Jurkat, Clone E6-1 (cell line): Measurements from ENCODE around the gene ADAMTSL3. TPM values are rescaled to one million over a fixed set of nuclear protein-coding genes. Genes with fewer than 3 reads are reported as not detected.

ENCODE experiments used
- DNase-seq: peaks from one replicate; pipeline ENCODE4 v3.0.0-alpha.2; 2011; ENCODE audit warnings: low read depth, low spot score
- H3K4me3 ChIP-seq: 2 replicates; pipeline ENCODE4 v1.5.1; 2011; ENCODE audit warnings: mild to moderate bottlenecking, low read length, control low read depth, moderate library complexity
- polyA plus RNA-seq: library from polyadenylated mRNA; unstranded; fragments of >200 nt; gene quantifications from one replicate; pipeline ENCODE4 v1.2.1, GENCODE V29; 2012; ENCODE audit warnings: missing spikeins; ENCODE audit not compliant: insufficient read length, insufficient read depth

Gene ADAMTSL3, protein sequence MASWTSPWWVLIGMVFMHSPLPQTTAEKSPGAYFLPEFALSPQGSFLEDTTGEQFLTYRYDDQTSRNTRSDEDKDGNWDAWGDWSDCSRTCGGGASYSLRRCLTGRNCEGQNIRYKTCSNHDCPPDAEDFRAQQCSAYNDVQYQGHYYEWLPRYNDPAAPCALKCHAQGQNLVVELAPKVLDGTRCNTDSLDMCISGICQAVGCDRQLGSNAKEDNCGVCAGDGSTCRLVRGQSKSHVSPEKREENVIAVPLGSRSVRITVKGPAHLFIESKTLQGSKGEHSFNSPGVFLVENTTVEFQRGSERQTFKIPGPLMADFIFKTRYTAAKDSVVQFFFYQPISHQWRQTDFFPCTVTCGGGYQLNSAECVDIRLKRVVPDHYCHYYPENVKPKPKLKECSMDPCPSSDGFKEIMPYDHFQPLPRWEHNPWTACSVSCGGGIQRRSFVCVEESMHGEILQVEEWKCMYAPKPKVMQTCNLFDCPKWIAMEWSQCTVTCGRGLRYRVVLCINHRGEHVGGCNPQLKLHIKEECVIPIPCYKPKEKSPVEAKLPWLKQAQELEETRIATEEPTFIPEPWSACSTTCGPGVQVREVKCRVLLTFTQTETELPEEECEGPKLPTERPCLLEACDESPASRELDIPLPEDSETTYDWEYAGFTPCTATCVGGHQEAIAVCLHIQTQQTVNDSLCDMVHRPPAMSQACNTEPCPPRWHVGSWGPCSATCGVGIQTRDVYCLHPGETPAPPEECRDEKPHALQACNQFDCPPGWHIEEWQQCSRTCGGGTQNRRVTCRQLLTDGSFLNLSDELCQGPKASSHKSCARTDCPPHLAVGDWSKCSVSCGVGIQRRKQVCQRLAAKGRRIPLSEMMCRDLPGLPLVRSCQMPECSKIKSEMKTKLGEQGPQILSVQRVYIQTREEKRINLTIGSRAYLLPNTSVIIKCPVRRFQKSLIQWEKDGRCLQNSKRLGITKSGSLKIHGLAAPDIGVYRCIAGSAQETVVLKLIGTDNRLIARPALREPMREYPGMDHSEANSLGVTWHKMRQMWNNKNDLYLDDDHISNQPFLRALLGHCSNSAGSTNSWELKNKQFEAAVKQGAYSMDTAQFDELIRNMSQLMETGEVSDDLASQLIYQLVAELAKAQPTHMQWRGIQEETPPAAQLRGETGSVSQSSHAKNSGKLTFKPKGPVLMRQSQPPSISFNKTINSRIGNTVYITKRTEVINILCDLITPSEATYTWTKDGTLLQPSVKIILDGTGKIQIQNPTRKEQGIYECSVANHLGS (N-terminal part only)
- polyA plus RNA-seq, result not detected

DNA sequence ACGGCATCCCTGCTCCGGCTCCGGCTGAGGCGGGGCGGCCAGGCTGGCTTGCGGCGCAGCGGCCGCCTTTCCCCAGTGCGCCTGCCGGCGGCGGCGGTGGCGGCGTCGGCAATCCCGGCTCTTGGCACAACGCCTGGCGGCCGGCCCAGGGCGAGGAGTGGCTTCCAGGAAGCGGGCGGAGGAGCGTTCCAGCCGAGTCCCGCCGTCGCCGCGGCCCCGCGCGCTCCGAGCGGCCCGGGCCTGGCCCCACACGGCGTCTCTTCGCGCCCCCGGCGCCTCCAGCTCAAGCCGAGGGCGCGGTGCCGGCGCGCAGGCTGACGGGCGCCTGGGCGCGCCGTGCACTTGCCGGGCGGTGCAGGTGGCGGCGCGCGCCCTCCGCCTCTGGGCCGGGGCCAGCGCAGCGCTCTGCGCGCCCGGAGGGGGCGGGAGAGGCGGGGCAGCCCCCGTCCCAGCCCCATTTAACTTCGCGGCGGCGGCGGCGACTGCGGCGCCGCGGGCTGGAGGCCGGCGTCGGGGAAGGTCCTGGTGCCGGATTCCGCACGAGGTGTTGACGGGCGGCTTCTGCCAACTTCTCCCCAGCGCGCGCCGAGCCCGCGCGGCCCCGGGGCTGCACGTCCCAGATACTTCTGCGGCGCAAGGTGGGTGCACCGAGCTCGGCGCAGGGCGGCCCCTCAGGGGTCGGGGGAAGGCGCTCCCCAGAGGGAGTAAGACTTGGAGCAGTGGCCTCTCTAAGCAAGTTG is at the start of gene ADAMTSL3:
Gene ADAMTSL3, plus strand, starts transcription at position 485 of the 740 bp plus-strand sequence. CDS start 1,639 bp downstream, outside the sequence.
- DNase-seq, result no peak
- no peak within 1 kb of the TSS for H3K4me3 ChIP-seq

DNA sequence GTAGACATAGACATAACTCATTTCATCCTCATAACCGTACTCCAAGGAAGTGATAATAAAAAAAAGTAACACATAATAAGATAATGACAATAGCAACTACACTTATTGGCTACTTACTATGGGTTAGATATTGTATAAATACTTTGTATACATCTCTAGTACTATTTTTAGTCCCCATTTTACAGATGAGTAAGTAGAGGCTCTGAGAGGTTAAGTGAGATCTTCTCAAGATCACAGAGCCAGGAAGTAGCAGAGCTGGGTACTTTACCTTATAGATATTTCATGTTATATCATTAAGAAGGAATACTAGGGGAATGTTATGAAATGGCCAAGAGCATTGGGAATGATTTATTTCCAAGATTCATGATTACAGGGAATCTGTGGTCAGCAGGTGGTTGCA is 49.4 kb upstream of the ADAMTSL3 start:
- no peak overlapping the region for H3K4me3 ChIP-seq
- DNase-seq, result no peak

DNA sequence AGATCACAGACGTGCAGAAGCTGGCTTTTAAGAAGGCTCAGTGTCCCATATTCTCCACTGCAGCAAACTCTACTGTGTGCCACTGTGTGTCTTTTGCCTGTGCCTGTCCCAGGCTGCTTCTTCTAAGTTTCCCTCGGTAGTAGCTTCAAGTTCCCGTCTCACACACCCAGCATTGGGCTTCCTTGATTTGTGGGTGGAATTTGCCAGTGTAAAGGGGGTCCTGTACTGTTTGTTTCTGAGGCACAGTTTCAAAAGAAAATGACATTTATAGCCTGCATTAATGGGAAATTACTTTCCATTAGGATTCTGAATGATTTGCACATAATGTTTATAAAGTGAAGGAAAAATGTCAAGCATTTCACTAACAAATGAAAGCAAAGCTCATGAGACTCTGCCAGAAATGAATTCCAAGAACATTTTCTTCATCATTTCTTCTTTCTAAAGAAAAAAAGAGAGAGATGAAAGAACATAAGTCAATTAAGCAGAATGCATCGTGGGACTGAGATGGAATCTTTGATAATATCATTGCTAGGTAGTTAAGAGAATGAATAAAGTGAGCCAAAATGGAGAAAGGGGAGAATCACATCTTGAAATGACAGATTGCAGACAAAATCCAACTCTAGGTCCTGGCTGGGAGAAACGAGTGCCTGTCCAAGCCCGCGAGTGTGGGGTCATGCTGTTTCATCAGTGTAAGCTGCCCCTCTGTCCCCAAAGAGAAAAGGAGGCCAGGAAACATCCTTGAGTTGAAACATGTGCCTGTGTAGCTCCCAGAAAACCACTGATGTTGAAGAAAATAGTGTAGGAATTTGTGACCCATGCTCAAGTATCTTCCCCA is 48.6 kb upstream of the ADAMTSL3 start:
- no peak for DNase-seq
- no peak overlapping the region for H3K4me3 ChIP-seq

DNA sequence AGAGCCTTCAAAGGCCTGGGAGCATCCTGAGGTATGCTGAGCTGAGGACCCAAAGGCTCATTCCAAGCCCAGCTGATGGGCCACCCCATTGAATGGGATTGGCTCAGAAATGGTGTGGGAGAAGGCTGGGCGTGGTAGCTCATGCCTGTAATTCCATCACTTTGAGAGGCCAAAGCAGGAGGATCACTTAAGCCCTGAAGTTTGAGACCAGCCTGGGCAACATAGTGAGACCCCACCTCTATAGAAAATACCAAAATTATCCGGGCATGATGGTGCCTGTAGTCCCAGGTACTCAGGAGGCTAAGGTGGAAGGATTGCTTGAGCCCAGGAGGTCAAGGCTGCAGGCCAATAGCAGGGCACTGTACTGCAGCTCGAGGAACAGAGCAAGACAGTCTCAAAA is 43.8 kb upstream of the ADAMTSL3 start:
- H3K4me3 ChIP-seq, result no peak overlapping the region
- DNase-seq, result no peak

DNA sequence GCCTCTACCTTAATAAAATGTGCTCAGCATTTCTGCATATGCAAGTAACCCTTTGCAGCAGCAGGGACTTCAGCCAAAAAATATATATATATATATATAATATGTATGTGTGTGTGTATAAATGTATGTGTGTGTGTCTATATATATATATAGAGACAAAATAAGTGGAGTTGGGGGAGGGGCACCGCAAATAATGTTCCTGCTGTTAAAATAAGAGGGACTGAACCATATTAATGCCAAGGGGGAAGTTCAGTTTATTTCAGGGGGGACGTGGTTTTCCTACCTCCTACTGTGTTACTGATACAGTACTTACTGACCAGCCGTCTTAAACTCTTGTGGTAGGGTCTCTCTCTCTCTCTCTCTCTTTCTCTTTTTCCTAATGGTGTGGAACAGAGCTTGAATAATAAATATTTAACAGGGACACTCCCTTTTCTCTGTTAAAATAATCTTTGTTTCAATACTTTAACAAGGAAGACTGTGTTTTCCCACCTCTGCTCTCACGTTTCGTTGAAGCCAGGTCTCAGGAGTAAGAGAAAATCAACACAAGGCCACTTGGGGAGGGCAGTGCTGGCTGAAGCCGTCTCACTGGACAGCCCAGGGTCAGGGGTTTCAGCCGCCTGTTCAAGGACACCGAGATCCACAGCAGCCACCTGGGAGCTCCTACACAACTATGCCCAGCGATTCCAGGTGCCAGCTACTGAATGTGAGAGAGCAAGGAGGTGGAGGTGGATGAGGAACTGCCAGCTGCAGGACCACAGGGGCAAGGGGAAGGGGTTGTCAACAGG is 42.8 kb upstream of the ADAMTSL3 start:
- DNase-seq, result no peak
- H3K4me3 ChIP-seq, result no peak overlapping the region

DNA sequence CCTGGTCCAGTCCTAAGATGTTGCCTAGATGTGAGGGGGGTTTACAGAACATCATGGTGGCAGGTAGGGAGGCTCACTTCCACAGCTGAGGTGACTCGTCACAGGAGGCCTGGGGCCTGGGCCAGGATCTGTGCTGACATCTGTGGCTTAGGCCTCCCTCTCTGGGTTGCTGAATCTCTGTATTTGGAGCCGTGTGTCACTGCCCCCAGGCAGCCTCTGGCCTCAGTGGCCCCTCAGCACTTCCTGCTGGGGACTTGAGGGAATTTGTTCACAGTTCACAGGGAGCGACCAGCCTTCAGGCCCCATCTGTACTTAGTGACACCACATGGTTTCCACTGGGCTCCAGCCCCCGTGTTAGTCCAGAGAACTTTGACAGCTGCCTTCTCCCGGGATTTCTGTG is 41.7 kb upstream of the ADAMTSL3 start:
- H3K4me3 ChIP-seq, result no peak overlapping the region
- DNase-seq, result no peak

DNA sequence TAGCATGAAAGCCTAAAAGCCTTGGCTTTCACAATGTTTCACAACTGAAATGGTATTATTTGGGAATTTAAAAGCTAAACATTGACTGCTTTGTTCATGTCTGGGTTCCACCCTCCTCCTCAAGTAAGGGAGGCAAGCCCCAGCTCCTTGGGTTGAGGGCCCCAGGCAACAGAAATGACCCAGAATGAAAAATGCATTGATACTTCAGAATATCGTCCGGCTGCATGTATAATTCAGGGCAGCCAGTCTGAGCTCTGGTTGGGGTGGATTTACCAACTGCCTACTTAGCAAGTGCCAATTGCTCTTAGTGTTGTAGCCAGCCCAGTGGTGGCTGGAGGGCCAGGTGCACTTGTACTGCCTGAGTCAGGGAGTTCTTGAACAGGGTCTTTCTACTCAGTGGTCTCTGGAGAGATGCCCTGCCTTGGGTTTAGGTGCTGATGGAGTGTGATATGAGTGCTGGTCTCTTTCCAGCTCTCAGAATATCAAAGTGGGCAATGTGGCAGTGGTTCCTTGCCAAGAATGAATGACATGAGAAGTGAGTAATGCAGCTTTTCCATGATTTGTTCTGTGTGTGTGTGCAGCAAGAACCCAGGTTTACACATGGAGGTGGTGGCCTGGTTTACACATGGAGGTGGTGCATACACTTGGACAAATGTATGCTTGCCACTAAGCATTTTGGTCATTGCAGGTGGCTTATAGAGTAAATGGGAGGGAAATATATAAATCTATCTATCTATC is 40.9 kb upstream of the ADAMTSL3 start:
- no peak overlapping the region for H3K4me3 ChIP-seq
- no peak for DNase-seq

DNA sequence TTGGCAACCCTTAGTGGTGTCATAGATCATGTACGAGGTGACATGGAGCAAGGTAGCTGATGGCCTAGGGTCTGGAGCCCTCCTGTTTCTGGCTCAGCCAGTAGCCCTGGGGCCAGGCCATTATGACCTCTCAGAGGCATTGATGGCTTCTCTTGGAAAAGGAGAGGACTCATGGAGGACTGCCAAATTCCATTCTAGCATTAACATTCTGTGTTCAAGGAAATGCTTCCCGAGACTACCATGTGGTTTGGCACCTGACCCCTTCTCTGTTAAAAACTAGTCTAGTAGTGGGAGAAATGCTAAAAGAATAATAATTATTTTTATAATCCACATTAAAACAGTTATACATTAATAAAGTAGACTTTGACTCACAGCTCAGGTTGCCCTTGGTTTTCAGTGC is 40.2 kb upstream of the ADAMTSL3 start:
- DNase-seq, result no peak

DNA sequence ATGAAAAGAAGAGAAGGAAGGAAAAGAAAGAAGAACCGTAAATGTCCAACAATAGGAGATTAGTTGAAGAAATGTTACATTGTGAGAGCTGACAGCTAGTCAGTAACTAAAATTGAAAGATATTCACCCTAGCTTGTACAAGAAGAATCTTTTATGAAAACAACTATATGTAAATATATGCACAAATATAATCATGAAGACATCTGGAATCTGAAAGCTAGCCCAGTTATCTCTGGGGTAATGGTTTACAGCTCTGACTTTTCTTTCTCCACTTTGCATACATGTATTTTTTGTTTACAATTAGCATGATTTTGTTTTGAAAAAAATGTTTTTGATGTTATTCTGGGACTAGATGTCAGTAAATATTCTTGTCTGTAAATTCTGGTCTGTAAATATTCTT is 37.1 kb upstream of the ADAMTSL3 start:
- no peak for DNase-seq
- H3K4me3 ChIP-seq, result no peak overlapping the region

More for the DNA sequence above, 40.2 kb upstream of the ADAMTSL3 start:
- no peak overlapping the region for H3K4me3 ChIP-seq

DNA sequence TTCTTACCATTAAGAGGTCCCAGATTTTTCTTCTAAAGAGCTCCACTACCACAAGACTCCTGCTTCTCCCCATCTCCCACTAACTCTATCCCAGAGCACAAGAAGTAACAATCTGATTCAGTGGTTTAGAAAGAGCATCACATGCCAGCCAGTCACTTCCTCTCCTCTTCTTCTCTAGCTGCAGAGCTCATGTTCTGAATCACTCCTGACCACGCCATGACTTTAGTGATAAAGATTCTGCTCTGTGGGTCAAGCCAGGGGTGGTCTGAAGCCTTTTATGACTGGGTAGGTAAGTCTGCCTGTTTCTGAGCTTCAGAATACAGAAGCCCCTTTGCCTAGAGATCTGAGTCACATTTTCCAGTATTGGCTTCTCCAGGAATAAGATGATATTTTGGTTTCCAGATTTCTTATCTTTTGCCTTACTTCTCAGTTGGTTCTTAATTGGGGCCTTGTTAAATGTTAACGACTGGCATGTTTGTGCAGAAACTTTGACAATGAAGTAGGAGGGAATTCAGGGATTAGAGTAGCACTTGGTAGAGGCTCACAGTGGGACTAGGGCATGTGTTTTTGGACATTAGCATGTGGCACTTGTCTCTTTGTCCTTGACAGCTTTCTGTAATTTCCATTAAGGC is 27.6 kb upstream of the ADAMTSL3 start:
- H3K4me3 ChIP-seq, result no peak overlapping the region
- DNase-seq, result no peak

DNA sequence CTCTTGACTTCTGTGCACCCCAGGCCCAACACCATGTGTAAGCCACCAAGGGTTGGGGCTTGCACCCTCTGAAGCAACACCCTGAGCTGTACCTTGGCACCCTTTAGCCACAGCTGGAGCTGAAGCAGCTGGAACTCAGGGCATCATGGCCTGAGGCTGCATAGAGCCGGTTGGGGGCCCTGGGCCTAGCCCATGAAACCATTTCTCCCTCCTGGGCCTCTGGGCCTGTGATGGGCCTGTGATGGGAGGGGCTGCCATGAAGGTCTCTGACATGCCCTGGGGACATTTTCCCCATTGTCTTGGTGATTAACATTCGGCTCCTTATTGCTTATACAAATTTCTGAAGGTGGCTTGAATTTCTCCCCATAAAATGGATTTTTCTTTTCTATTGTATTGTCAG is 22.4 kb upstream of the ADAMTSL3 start:
- DNase-seq, result no peak
- H3K4me3 ChIP-seq, result no peak overlapping the region

DNA sequence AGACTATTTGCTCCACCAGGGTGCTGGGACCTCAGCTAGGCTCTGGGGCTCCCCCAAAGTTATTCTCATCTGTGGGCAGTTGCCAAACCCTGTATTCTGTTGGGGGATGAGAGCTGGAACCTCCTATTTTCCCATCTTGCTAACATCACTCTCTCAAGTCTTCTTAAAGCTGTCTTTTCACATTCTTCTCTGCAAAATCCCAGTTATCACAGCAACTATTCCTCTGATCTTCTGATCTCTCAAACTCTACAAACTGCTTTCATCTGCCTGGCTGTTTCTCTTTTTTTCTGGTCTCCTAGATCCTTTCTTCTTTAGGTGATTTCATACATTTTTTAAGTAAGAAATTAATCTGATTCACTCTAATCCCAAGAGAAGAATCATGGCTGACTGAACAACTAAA is 10.7 kb upstream of the ADAMTSL3 start:
- DNase-seq, result no peak
- no peak overlapping the region for H3K4me3 ChIP-seq

DNA sequence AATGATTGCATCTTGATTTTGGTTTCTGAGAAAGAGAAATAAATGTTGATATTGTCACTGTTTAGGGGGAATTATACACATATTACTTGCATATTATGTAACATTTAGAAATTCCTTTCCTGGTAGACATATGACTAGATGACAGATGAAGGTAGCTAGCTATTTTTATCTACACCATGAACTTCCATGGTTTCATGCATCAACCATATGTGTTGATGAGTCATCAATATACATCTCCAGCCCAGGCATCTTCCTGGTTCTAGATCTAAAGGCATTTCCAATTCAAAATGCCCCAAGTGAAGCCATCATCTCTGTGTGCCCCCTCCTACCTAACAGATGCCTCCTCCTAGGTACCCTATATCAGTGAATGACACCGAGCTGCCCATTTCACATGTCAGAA is 9.5 kb upstream of the ADAMTSL3 start:
- no peak overlapping the region for H3K4me3 ChIP-seq
- no peak for DNase-seq

DNA sequence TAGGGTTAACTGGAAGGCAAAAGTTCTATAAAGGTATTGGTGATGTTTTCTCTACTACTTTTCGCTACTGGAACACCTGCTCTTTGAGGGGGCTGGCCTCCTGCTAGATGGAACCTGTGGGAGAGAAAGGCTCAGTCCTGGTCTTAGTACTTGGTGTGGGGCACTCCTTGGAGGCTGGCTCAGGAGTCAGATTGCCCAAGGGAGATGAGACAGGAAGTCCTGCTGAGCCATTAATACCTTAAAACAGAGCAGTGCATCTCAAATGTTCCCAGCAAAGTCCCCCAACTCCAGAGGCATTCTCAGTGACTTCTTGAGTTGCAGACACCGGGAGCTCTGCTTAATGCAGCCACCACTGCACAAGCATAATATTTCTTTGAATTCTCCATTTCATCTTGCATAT is 3.1 kb upstream of the ADAMTSL3 start:
- no peak for DNase-seq
- no peak overlapping the region for H3K4me3 ChIP-seq

DNA sequence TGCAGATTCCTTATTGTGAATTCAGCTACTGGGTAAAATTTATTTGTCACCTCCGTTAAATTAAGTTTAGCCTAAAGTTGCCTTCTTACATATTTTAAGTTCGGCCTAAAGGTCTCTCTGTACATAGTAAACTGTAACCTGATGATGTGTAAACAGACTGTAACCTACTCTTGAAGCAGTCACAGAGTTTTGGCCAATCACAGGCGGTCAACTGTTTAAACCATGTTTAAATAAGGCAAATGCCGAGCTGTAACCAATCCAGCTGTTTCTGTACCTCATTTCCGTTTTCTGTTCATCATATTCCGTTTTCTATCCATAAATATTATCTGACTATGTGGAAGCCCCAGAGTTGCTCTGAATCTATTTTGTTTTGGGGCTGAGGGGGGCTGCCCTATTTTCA is 2.4 kb upstream of the ADAMTSL3 start:
- no peak for DNase-seq
- H3K4me3 ChIP-seq, result no peak overlapping the region

DNA sequence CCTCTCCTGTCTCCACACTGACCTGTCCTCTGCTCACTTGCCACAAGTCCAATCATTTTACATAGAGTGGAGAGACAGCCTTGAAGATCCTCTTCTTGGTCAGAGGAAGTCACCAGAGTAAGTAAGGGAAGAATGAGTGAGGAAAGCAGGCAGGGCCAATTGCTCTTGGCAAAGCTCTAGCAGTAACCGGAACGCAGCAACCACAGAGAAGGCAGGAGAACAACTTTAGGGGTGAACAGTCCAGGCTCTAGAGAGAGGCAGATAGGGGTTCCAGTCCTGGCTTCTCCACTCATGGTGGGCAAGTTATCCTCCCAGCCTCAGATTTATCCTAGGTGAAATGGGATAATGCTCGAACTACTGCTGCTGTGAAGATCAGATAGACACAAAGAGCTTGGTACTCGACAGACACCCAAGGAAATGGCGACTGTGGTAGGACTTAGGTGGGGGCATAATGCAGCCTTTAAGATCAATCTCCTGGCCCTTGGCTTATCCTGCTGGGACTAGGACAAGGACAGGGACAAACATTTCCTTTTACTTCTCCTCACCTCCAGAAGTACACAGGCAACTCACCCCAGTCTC is 1.2 kb upstream of the ADAMTSL3 start:
- H3K4me3 ChIP-seq, result no peak overlapping the region
- DNase-seq, result no peak
